Esophagus muscularis mucosa (tissue), 3 donors: ENCODE results near the gene MEF2A.

Experiments used
- CTCF ChIP-seq, 3 experiments: fragments of 200-600 bp in 2 of 3; fragments of 450-650 bp in 1 of 3; sonication (generic) in 2 of 3; IDR thresholded peaks; one replicate each; pipeline ENCODE4 v1.5.1; 2017 to 2019; ENCODE audit warnings: antibody characterized with exemption in 3 of 3, mild to moderate bottlenecking in 2 of 3, moderate library complexity in 1 of 3
- POLR2A ChIP-seq: fragments of 450-650 bp; IDR thresholded peaks from one replicate; pipeline ENCODE4 v1.6.1; 2017; ENCODE audit warnings: antibody characterized with exemption, moderate library complexity, mild to moderate bottlenecking, low read depth

GRCh38 chr15:99598296-99598695 lies 32.5 kb downstream of the MEF2A start:
- TF ChIP-seq POLR2A (no peak), CTCF (IDR thresholded peaks at IDR 0.05) (no peak)
